IPS-11a (cell line): ENCODE measurements around the gene FRMD3.

Experiments
- H3K4me3 ChIP-seq: one replicate; pipeline ENCODE4 v1.5.1; 2013; ENCODE audit warnings: low read depth, low read length, control low read depth

Gene FRMD3

GRCh38 chr9:83197591-83197990 is 340.6 kb downstream of the FRMD3 start:
- no peak overlapping the region for H3K4me3 ChIP-seq

- H3K4me3 ChIP-seq, result no peak overlapping the region
Measured at GRCh38 chr9:83196946-83197345, 341.3 kb downstream of the FRMD3 start.
